KMS-11 (cell line): ENCODE data around the gene SLC29A3.

ENCODE experiments used
- H2AFZ ChIP-seq: fragments of 200-600 bp; sonication (generic); 2 replicates; pipeline ENCODE4 v1.6.1; 2016; ENCODE audit warnings: antibody characterized with exemption, mixed run types, low read depth
- H3K27ac ChIP-seq: fragments of 200-600 bp; sonication (generic); 2 replicates; pipeline ENCODE4 v1.6.1; 2016; ENCODE audit warnings: mild to moderate bottlenecking, mixed run types
- H3K27me3 ChIP-seq: fragments of 200-600 bp; sonication (generic); 2 replicates; pipeline ENCODE4 v1.6.1; 2017; ENCODE audit warnings: mild to moderate bottlenecking, low read depth, mixed run types, moderate library complexity; ENCODE audit not compliant: insufficient read depth
- H3K36me3 ChIP-seq: fragments of 200-600 bp; sonication (generic); 2 replicates; pipeline ENCODE4 v1.6.1; 2017; ENCODE audit warnings: mild to moderate bottlenecking, mixed run types; ENCODE audit not compliant: insufficient read depth
- H3K4me1 ChIP-seq: fragments of 200-600 bp; sonication (generic); 2 replicates; pipeline ENCODE4 v1.6.1; 2016; ENCODE audit warnings: mild to moderate bottlenecking, low read depth, mixed run types; ENCODE audit not compliant: poor library complexity, severe bottlenecking
- H3K4me2 ChIP-seq: fragments of 200-600 bp; sonication (generic); 2 replicates; pipeline ENCODE4 v1.7.0; 2016; ENCODE audit warnings: mild to moderate bottlenecking, mixed run types
- H3K4me3 ChIP-seq: fragments of 200-600 bp; sonication (generic); IDR thresholded peaks from 2 replicates; pipeline ENCODE4 v1.6.1; 2017; ENCODE audit warnings: low read depth, low read length, mixed read lengths; ENCODE audit not compliant: insufficient read depth
- H3K79me2 ChIP-seq: fragments of 200-600 bp; sonication (generic); 2 replicates; pipeline ENCODE4 v1.6.1; 2016; ENCODE audit warnings: low read depth, mixed run types; ENCODE audit not compliant: insufficient read depth
- H3K9ac ChIP-seq: fragments of 200-600 bp; sonication (generic); 2 replicates; pipeline ENCODE4 v1.6.1; 2016; ENCODE audit warnings: mild to moderate bottlenecking, mixed run types
- H4K20me1 ChIP-seq: fragments of 200-600 bp; sonication (generic); 2 replicates; pipeline ENCODE4 v1.6.1; 2016; ENCODE audit warnings: mild to moderate bottlenecking, mixed run types; ENCODE audit not compliant: insufficient read depth
- CTCF ChIP-seq: fragments of 200-600 bp; sonication (generic); conservative IDR thresholded peaks from 2 replicates; pipeline ENCODE4 v1.6.1; 2017; ENCODE audit warnings: low read depth, mild to moderate bottlenecking, antibody characterized with exemption, low read length, moderate library complexity, mixed read lengths

The SLC29A3 gene

GRCh38 chr10:71334221-71334791, 15.2 kb downstream of the SLC29A3 start:
- H2AFZ ChIP-seq: no peak overlapping the region
- H3K4me2 ChIP-seq: no peak overlapping the region
- no peaks in the 10 kb centered on the region for H3K36me3 ChIP-seq
- no peaks in the 10 kb centered on the region for H4K20me1 ChIP-seq
- H3K4me3 ChIP-seq: no peak overlapping the region
- H3K9ac ChIP-seq: no peak overlapping the region
- H3K4me1 ChIP-seq: no peaks in the 10 kb centered on the region
- TF ChIP-seq CTCF: no peak
- H3K27ac ChIP-seq: no peak overlapping the region
- H3K79me2 ChIP-seq: no peaks in the 10 kb centered on the region
- no peaks in the 10 kb centered on the region for H3K27me3 ChIP-seq

- Histone ChIP-seq H2AFZ (no peak overlapping the region), H3K4me1 (no peaks in the 10 kb centered on the region), H3K4me2 (no peak overlapping the region), H3K27me3 (no peaks in the 10 kb centered on the region), H4K20me1 (no peaks in the 10 kb centered on the region), H3K79me2 (no peaks in the 10 kb centered on the region), H3K9ac (no peak overlapping the region), H3K4me3 (no peak overlapping the region), H3K36me3 (no peaks in the 10 kb centered on the region), H3K27ac (no peak overlapping the region)
- no peak for TF ChIP-seq CTCF
Measured at GRCh38 chr10:71335173-71335708, 16.2 kb downstream of the SLC29A3 start.

GRCh38 chr10:71336632-71337031, 17.6 kb downstream of the SLC29A3 start:
- H3K9ac ChIP-seq: no peak overlapping the region

GRCh38 chr10:71337219-71337701, 18.2 kb downstream of the SLC29A3 start:
- H3K36me3 ChIP-seq: no peaks in the 10 kb centered on the region
- TF ChIP-seq CTCF: no peak
- no peaks in the 10 kb centered on the region for H3K4me1 ChIP-seq
- H3K4me3 ChIP-seq: no peak overlapping the region
- H3K4me2 ChIP-seq: no peak overlapping the region
- no peak overlapping the region for H2AFZ ChIP-seq
- no peak overlapping the region for H3K27ac ChIP-seq
- no peaks in the 10 kb centered on the region for H3K79me2 ChIP-seq
- no peaks in the 10 kb centered on the region for H4K20me1 ChIP-seq
- no peaks in the 10 kb centered on the region for H3K27me3 ChIP-seq
- H3K9ac ChIP-seq: no peak overlapping the region

More at GRCh38 chr10:71336632-71337031, 17.6 kb downstream of the SLC29A3 start:
- Histone ChIP-seq H3K36me3 (no peaks in the 10 kb centered on the region), H3K27me3 (no peaks in the 10 kb centered on the region), H4K20me1 (no peaks in the 10 kb centered on the region), H3K4me2 (no peak overlapping the region), H2AFZ (no peak overlapping the region), H3K79me2 (no peaks in the 10 kb centered on the region), H3K4me3 (no peak overlapping the region), H3K27ac (no peak overlapping the region), H3K4me1 (no peaks in the 10 kb centered on the region)
- no peak for TF ChIP-seq CTCF
